BJ (cell line): ENCODE results near the gene PYY. TPM values are rescaled to one million over a fixed set of nuclear protein-coding genes. Genes with fewer than 3 reads are reported as not detected.
A peak's percentile ranks its signal among the peaks of the same experiment; 100 is the strongest.

ENCODE experiments used
- CTCF ChIA-PET: fragments of 350-600 bp; formaldehyde crosslinking; extraction: SDS; loops from one replicate; lab custom pipeline; 2021; ENCODE audit warnings: antibody characterized with exemption, inconsistent platforms; lab: Yijun Ruan, JAX
- POLR2A ChIA-PET: fragments of 300-600 bp; sonication (Branson Sonifier 250); formaldehyde crosslinking; extraction: SDS; loops from one replicate; lab custom pipeline; 2021; ENCODE audit warnings: antibody characterized with exemption; lab: Charles Lee
- DNase-seq: peaks from one replicate; pipeline ENCODE4 v3.0.0-alpha.2; 2011; ENCODE audit warnings: low read depth
- H3K27me3 ChIP-seq: 2 replicates; pipeline ENCODE4 v1.6.0; 2011; ENCODE audit warnings: low read length; ENCODE audit not compliant: control insufficient read depth, insufficient read depth
- H3K36me3 ChIP-seq: 2 replicates; pipeline ENCODE4 v1.5.1; 2011; ENCODE audit warnings: low read length; ENCODE audit not compliant: control insufficient read depth, insufficient read depth
- H3K4me3 ChIP-seq: 2 replicates; pipeline ENCODE4 v1.5.1; 2011; ENCODE audit warnings: low read depth, mild to moderate bottlenecking, control low read depth, low read length
- CTCF ChIP-seq: IDR thresholded peaks from 2 replicates; pipeline ENCODE4 v1.5.1; 2011; ENCODE audit warnings: low read depth, mild to moderate bottlenecking, control low read depth, inconsistent platforms, low read length, moderate library complexity; ENCODE audit not compliant: insufficient read depth
- polyA plus RNA-seq: library from polyadenylated mRNA; depleted of rRNA; stranded (reverse); fragments of >200 nt; gene quantifications from 2 replicates; pipeline ENCODE4 v1.2.3, GENCODE V29; 2011

PYY gene
- polyA plus RNA-seq, 1 experiment, result not detected

DNA sequence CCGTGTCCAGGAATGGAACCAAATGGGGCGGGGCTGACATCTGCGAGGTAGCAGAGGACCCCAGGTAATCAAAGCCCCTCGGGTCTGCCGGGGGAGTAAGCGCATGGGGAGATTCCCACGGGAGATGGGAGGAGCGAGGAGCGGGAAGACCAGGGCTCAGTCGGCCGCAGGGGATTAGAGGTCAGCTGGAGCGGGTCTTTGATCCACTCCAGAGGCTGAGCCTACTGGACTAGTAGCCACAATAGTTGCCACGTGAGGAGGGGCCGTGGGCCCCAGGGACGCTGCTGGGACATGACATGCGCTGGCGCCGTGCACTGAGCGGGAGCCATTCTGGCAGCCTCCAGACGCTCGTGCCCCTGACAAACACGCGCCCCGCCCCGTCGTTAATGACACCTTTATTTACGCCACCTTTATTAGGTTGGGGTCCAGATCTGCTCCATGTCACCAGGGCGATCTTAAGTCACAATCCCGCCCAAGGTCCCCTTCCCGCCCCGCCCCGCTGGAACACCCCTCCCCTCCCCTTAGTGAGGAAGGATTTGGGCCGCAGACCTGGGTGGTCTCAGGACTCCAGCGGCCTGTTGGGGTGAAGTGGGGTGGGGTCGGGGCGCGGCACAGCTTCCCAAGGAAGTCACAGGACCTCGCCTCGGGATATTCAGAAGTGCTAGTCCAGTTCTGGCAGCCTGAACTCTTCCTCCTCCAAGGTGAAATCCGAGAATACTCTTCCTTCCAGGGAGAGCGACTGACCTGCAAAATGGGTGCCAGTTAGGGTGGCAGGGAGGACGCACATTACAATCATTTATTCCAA, 26.5 kb downstream of the PYY start:
- DNase-seq, result no peak
- POLR2A ChIA-PET, result no interaction called here
- no peaks in the 10 kb centered on the region for H3K36me3 ChIP-seq
- CTCF ChIA-PET, result interaction anchor here (1.4 to 5.2 kb wide), 3 partner anchors 9 to 17 kb away, joined by 3 to 48 read pairs (median 11); no protein-coding TSS in a partner anchor
- no peak overlapping the region for H3K4me3 ChIP-seq
- peaks cover 27% of the 10 kb centered on the region for H3K27me3 ChIP-seq
- TF ChIP-seq CTCF, result no peak

DNA sequence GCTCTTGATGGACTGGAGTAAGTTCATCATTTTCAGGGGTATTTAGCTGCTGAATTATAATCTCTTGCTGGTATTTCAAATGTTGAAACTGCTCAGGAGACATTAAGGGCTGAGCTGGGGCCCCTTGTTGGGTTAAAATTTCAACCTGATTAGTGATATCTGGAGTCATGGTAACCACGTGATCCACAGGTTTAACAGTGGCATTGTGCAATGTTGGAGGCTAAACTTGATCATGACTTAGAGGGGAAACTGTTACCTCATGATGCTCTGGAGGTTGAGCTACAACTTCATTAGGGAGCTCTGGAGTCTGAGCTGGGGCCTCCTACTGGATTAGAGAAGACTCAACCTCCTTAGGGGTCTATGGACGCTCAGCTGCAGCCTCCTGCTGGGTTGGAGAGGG, 29.2 kb downstream of the PYY start:
- ChIA-PET CTCF (interaction anchor here (0.7 to 5.2 kb wide), 10 partner anchors 8 to 71 kb away, joined by 3 to 48 read pairs (median 4); partner anchors contain the start of gene MPP2), POLR2A (no interaction called here)
- H3K27me3 ChIP-seq, result peaks cover 27% of the 10 kb centered on the region
- DNase-seq, result no peak
- H3K4me3 ChIP-seq, result no peak overlapping the region
- TF ChIP-seq CTCF, result no peak
- no peaks in the 10 kb centered on the region for H3K36me3 ChIP-seq

GRCh38 chr17:43920500-43921095, 33.1 kb downstream of the PYY start:
- no peak overlapping the region for H3K4me3 ChIP-seq
- POLR2A ChIA-PET, result no interaction called here
- H3K36me3 ChIP-seq, result no peaks in the 10 kb centered on the region
- TF ChIP-seq CTCF, result no peak
- CTCF ChIA-PET, result interaction anchor here (1.0 to 3.1 kb wide), 5 partner anchors 11 to 42 kb away, joined by 4 to 29 read pairs (median 4); no protein-coding TSS in a partner anchor
- H3K27me3 ChIP-seq, result peaks cover 18% of the 10 kb centered on the region
- DNase-seq, result no peak

- peaks cover 18% of the 10 kb centered on the region for H3K27me3 ChIP-seq
- TF ChIP-seq CTCF, result no peak
- CTCF ChIA-PET, result interaction anchor here (0.7 to 1.9 kb wide), 5 partner anchors 8 to 83 kb away, joined by 3 to 5 read pairs (median 3); partner anchors contain the start of genes MPP2 and PPY
- H3K4me3 ChIP-seq, result no peak overlapping the region
- DNase-seq, result no peak
- POLR2A ChIA-PET, result no interaction called here
- no peaks in the 10 kb centered on the region for H3K36me3 ChIP-seq
These were observed 35.7 kb downstream of the PYY start for GRCh38 chr17:43918026-43918389.

- ChIA-PET POLR2A (no interaction called here), CTCF (interaction anchor here (1.0 to 1.9 kb wide), 4 partner anchors 7 to 26 kb away, joined by 3 to 5 read pairs (median 4); partner anchors contain the start of genes MPP2 and PPY)
- H3K4me3 ChIP-seq, result no peak overlapping the region
These were observed 36.3 kb downstream of the PYY start for GRCh38 chr17:43917348-43918025.

More at GRCh38 chr17:43917348-43918025, 36.3 kb downstream of the PYY start:
- peaks cover 16% of the 10 kb centered on the region for H3K27me3 ChIP-seq
- H3K36me3 ChIP-seq, result no peaks in the 10 kb centered on the region
- DNase-seq, result no peak
- peak; percentile 51 for TF ChIP-seq CTCF
